KOPT-K1 (cell line): Measurements from ENCODE around the gene GBX1.

Experiments
- H3K27ac ChIP-seq: fragments of 200-600 bp; sonication (generic); 2 replicates; pipeline ENCODE4 v1.5.1; 2016; ENCODE audit warnings: antibody characterized with exemption, mild to moderate bottlenecking, low read depth, low read length; ENCODE audit not compliant: poor library complexity, severe bottlenecking
- H3K36me3 ChIP-seq: fragments of 200-600 bp; sonication (generic); 2 replicates; pipeline ENCODE4 v1.5.1; 2017; ENCODE audit warnings: antibody characterized with exemption, mild to moderate bottlenecking, low read length, moderate library complexity; ENCODE audit not compliant: insufficient read depth
- H3K9me3 ChIP-seq: fragments of 200-600 bp; sonication (generic); 2 replicates; pipeline ENCODE4 v1.5.1; 2017; ENCODE audit warnings: antibody characterized with exemption, low read length, mild to moderate bottlenecking; ENCODE audit not compliant: insufficient read depth, poor library complexity, severe bottlenecking

The GBX1 gene

GRCh38 chr7:151114151-151115090 lies 53.1 kb downstream of the GBX1 start:
- Histone ChIP-seq H3K9me3 (no peaks in the 10 kb centered on the region), H3K27ac (no peak overlapping the region), H3K36me3 (no peaks in the 10 kb centered on the region)

GRCh38 chr7:151113344-151114150 lies 53.9 kb downstream of the GBX1 start:
- Histone ChIP-seq H3K36me3 (no peaks in the 10 kb centered on the region), H3K27ac (no peak overlapping the region)

GRCh38 chr7:151110941-151111645 lies 56.4 kb downstream of the GBX1 start:
- Histone ChIP-seq H3K9me3 (no peaks in the 10 kb centered on the region), H3K36me3 (no peaks in the 10 kb centered on the region), H3K27ac (no peak overlapping the region)

More at GRCh38 chr7:151113344-151114150, 53.9 kb downstream of the GBX1 start:
- H3K9me3 ChIP-seq: no peaks in the 10 kb centered on the region

- H3K9me3 ChIP-seq: no peaks in the 10 kb centered on the region
- no peak overlapping the region for H3K27ac ChIP-seq
- no peaks in the 10 kb centered on the region for H3K36me3 ChIP-seq
Observed at GRCh38 chr7:151110236-151110940, 57.1 kb downstream of the GBX1 start.

GRCh38 chr7:151109094-151110048 lies 58.1 kb downstream of the GBX1 start:
- Histone ChIP-seq H3K27ac (no peak overlapping the region), H3K9me3 (no peaks in the 10 kb centered on the region), H3K36me3 (no peaks in the 10 kb centered on the region)

- Histone ChIP-seq H3K36me3 (no peaks in the 10 kb centered on the region), H3K9me3 (no peaks in the 10 kb centered on the region), H3K27ac (no peak overlapping the region)
Observed at GRCh38 chr7:151107882-151108281, 59.6 kb downstream of the GBX1 start.

GRCh38 chr7:151104411-151105235 lies 62.9 kb downstream of the GBX1 start:
- no peaks in the 10 kb centered on the region for H3K36me3 ChIP-seq
- no peaks in the 10 kb centered on the region for H3K9me3 ChIP-seq
- no peak overlapping the region for H3K27ac ChIP-seq

- no peaks in the 10 kb centered on the region for H3K36me3 ChIP-seq
- no peak overlapping the region for H3K27ac ChIP-seq
- no peaks in the 10 kb centered on the region for H3K9me3 ChIP-seq
Observed at GRCh38 chr7:151103973-151104372, 63.5 kb downstream of the GBX1 start.

- no peak overlapping the region for H3K27ac ChIP-seq
- no peaks in the 10 kb centered on the region for H3K9me3 ChIP-seq
- H3K36me3 ChIP-seq: no peaks in the 10 kb centered on the region
Observed at GRCh38 chr7:151102991-151103390, 64.5 kb downstream of the GBX1 start.

GRCh38 chr7:151101621-151102396 lies 65.7 kb downstream of the GBX1 start:
- no peaks in the 10 kb centered on the region for H3K9me3 ChIP-seq
- H3K36me3 ChIP-seq: no peaks in the 10 kb centered on the region
- H3K27ac ChIP-seq: no peak overlapping the region

GRCh38 chr7:151100921-151101320 lies 66.6 kb downstream of the GBX1 start:
- Histone ChIP-seq H3K36me3 (no peaks in the 10 kb centered on the region), H3K27ac (no peak overlapping the region), H3K9me3 (no peaks in the 10 kb centered on the region)

- Histone ChIP-seq H3K9me3 (no peaks in the 10 kb centered on the region), H3K36me3 (no peaks in the 10 kb centered on the region), H3K27ac (no peak overlapping the region)
Observed at GRCh38 chr7:151099486-151100211, 67.8 kb downstream of the GBX1 start.
